Measurements from ENCODE around the gene SLCO1A2. TPM values are rescaled to one million over a fixed set of nuclear protein-coding genes. Genes with fewer than 3 reads are reported as not detected.

The SLCO1A2 gene
- total and polyA plus RNA-seq, 2 donors, result 0.07 to 0.33 TPM

- no peaks in the 10 kb centered on the region for H3K36me3 ChIP-seq (ENCODE audit: control insufficient read depth in 2 of 2, insufficient read depth in 2 of 2, low read length in 1 of 2)
- no peak overlapping the region for H3K4me3 ChIP-seq (ENCODE audit: low read length in 2 of 2)
- H3K4me1 ChIP-seq (ENCODE audit: control insufficient read depth in 2 of 2, insufficient read depth in 2 of 2, low read length in 2 of 2), result no peaks in the 10 kb centered on the region
- WGBS, result 95% methylated on average over 6 of the region's 6 CpGs
- H3K27ac ChIP-seq (ENCODE audit: low read depth in 1 of 2, low read length in 1 of 2), result no peak overlapping the region
- H3K9me3 ChIP-seq (ENCODE audit: control insufficient read depth in 2 of 2, insufficient read depth in 1 of 2, low read length in 1 of 2), result no peaks in the 10 kb centered on the region
- no peaks in the 10 kb centered on the region for H3K27me3 ChIP-seq (ENCODE audit: control insufficient read depth in 2 of 2, insufficient read depth in 1 of 2, low read length in 1 of 2)
- DNase-seq (ENCODE audit: low read depth in 6 of 9, low spot score in 9 of 9), result no peak
Measured at GRCh38 chr12:21337959-21338744, 3.4 kb upstream of the SLCO1A2 start.

GRCh38 chr12:21337453-21337852 is 2.7 kb upstream of the SLCO1A2 start:
- no peaks in the 10 kb centered on the region for H3K36me3 ChIP-seq (ENCODE audit: control insufficient read depth in 2 of 2, insufficient read depth in 2 of 2, low read length in 1 of 2)
- no peaks in the 10 kb centered on the region for H3K27me3 ChIP-seq (ENCODE audit: control insufficient read depth in 2 of 2, insufficient read depth in 1 of 2, low read length in 1 of 2)

DNA sequence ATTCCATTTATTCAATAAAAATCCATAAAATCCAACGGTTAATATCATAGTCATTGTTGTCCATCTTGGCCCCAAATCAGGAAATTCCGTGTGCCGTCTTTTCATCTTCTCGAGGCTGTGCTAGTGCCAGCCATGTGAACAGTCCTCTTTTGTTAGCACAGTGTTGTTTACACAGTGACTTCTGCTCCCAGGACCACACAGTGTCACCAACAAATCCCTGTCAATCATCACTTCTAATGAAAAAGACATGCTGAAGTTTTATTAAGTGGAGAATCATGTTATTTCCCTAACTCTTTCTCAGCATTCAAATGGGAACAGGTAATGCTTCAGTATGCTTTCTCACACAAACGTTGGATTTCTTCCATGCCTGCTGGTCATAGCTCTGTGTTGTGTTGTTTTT is 1.9 kb upstream of the SLCO1A2 start:
- Histone ChIP-seq H3K27ac (ENCODE audit: low read depth in 1 of 2, low read length in 1 of 2) (no peak overlapping the region), H3K4me3 (ENCODE audit: low read length in 2 of 2) (no peak overlapping the region), H3K4me1 (ENCODE audit: control insufficient read depth in 2 of 2, insufficient read depth in 2 of 2, low read length in 2 of 2) (no peaks in the 10 kb centered on the region), H3K27me3 (ENCODE audit: control insufficient read depth in 2 of 2, insufficient read depth in 1 of 2, low read length in 1 of 2) (no peaks in the 10 kb centered on the region), H3K9me3 (ENCODE audit: control insufficient read depth in 2 of 2, insufficient read depth in 1 of 2, low read length in 1 of 2) (no peaks in the 10 kb centered on the region), H3K36me3 (ENCODE audit: control insufficient read depth in 2 of 2, insufficient read depth in 2 of 2, low read length in 1 of 2) (no peaks in the 10 kb centered on the region)
- WGBS, result 90% methylated on average over 5 of the region's 5 CpGs
- no peak for DNase-seq (ENCODE audit: low read depth in 6 of 9, low spot score in 9 of 9)

More at GRCh38 chr12:21337453-21337852, 2.7 kb upstream of the SLCO1A2 start:
- H3K9me3 ChIP-seq (ENCODE audit: control insufficient read depth in 2 of 2, insufficient read depth in 1 of 2, low read length in 1 of 2), result no peaks in the 10 kb centered on the region
- H3K27ac ChIP-seq (ENCODE audit: low read depth in 1 of 2, low read length in 1 of 2), result no peak overlapping the region
- no peak for DNase-seq (ENCODE audit: low read depth in 6 of 9, low spot score in 9 of 9)
- H3K4me1 ChIP-seq (ENCODE audit: control insufficient read depth in 2 of 2, insufficient read depth in 2 of 2, low read length in 2 of 2), result no peaks in the 10 kb centered on the region
- H3K4me3 ChIP-seq (ENCODE audit: low read length in 2 of 2), result no peak overlapping the region

- Histone ChIP-seq H3K4me1 (ENCODE audit: control insufficient read depth in 2 of 2, insufficient read depth in 2 of 2, low read length in 2 of 2) (no peaks in the 10 kb centered on the region), H3K27ac (ENCODE audit: low read depth in 1 of 2, low read length in 1 of 2) (no peak overlapping the region), H3K36me3 (ENCODE audit: control insufficient read depth in 2 of 2, insufficient read depth in 2 of 2, low read length in 1 of 2) (no peaks in the 10 kb centered on the region), H3K9me3 (ENCODE audit: control insufficient read depth in 2 of 2, insufficient read depth in 1 of 2, low read length in 1 of 2) (peaks cover 0 to 10% of the 10 kb centered on the region in 2 donors), H3K4me3 (ENCODE audit: low read length in 2 of 2) (no peak overlapping the region), H3K27me3 (ENCODE audit: control insufficient read depth in 2 of 2, insufficient read depth in 1 of 2, low read length in 1 of 2) (no peaks in the 10 kb centered on the region)
- no peak for DNase-seq (ENCODE audit: low read depth in 6 of 9, low spot score in 9 of 9)
- 95% methylated on average over 1 of the region's 1 CpG for WGBS
Measured at GRCh38 chr12:21330682-21331253, 3.9 kb downstream of the SLCO1A2 start.

- H3K27me3 ChIP-seq (ENCODE audit: control insufficient read depth in 2 of 2, insufficient read depth in 1 of 2, low read length in 1 of 2), result no peaks in the 10 kb centered on the region
- no peak overlapping the region for H3K27ac ChIP-seq (ENCODE audit: low read depth in 1 of 2, low read length in 1 of 2)
- DNase-seq (ENCODE audit: low read depth in 6 of 9, low spot score in 9 of 9), result no peak
- H3K4me1 ChIP-seq (ENCODE audit: control insufficient read depth in 2 of 2, insufficient read depth in 2 of 2, low read length in 2 of 2), result no peaks in the 10 kb centered on the region
- H3K9me3 ChIP-seq (ENCODE audit: control insufficient read depth in 2 of 2, insufficient read depth in 1 of 2, low read length in 1 of 2), result peaks cover 0 to 10% of the 10 kb centered on the region in 2 donors
- no peaks in the 10 kb centered on the region for H3K36me3 ChIP-seq (ENCODE audit: control insufficient read depth in 2 of 2, insufficient read depth in 2 of 2, low read length in 1 of 2)
- H3K4me3 ChIP-seq (ENCODE audit: low read length in 2 of 2), result no peak overlapping the region
Measured at GRCh38 chr12:21328578-21328977, 6.1 kb downstream of the SLCO1A2 start.

DNA sequence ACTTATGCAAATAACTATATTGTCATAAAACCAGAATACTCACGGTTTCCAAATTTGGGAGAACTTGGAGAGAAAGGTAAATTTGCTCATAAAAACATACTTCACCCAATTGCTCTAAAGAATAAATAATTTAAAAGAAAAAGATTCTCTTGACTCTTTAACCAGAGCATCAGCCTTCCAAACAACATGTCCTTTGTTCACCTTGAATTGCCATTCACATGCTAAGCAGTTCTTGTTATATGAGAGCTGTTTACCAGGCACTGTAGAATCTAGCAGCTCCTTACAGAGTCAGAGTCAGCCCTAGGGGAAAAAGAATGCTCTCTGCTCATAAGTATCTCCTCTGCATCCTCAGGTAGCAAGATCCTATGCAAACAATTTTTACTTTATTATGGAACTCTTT is 10.2 kb downstream of the SLCO1A2 start:
- H3K4me1 ChIP-seq (ENCODE audit: control insufficient read depth in 2 of 2, insufficient read depth in 2 of 2, low read length in 2 of 2), result no peaks in the 10 kb centered on the region
- no peak overlapping the region for H3K4me3 ChIP-seq (ENCODE audit: low read length in 2 of 2)
- no peaks in the 10 kb centered on the region for H3K36me3 ChIP-seq (ENCODE audit: control insufficient read depth in 2 of 2, insufficient read depth in 2 of 2, low read length in 1 of 2)
- no peak overlapping the region for H3K27ac ChIP-seq (ENCODE audit: low read depth in 1 of 2, low read length in 1 of 2)
- no peak for DNase-seq (ENCODE audit: low read depth in 6 of 9, low spot score in 9 of 9)
- H3K27me3 ChIP-seq (ENCODE audit: control insufficient read depth in 2 of 2, insufficient read depth in 1 of 2, low read length in 1 of 2), result no peaks in the 10 kb centered on the region
- H3K9me3 ChIP-seq (ENCODE audit: control insufficient read depth in 2 of 2, insufficient read depth in 1 of 2, low read length in 1 of 2), result peaks cover 0 to 7% of the 10 kb centered on the region in 2 donors
- 48% methylated on average over 1 of the region's 1 CpG for WGBS

- Histone ChIP-seq H3K4me3 (ENCODE audit: low read length in 2 of 2) (no peak overlapping the region), H3K27ac (ENCODE audit: low read depth in 1 of 2, low read length in 1 of 2) (no peak overlapping the region), H3K27me3 (ENCODE audit: control insufficient read depth in 2 of 2, insufficient read depth in 1 of 2, low read length in 1 of 2) (no peaks in the 10 kb centered on the region), H3K4me1 (ENCODE audit: control insufficient read depth in 2 of 2, insufficient read depth in 2 of 2, low read length in 2 of 2) (no peaks in the 10 kb centered on the region), H3K9me3 (ENCODE audit: control insufficient read depth in 2 of 2, insufficient read depth in 1 of 2, low read length in 1 of 2) (peaks cover 0 to 7% of the 10 kb centered on the region in 2 donors), H3K36me3 (ENCODE audit: control insufficient read depth in 2 of 2, insufficient read depth in 2 of 2, low read length in 1 of 2) (no peaks in the 10 kb centered on the region)
- 48% methylated on average over 2 of the region's 2 CpGs for WGBS
- no peak for DNase-seq (ENCODE audit: low read depth in 6 of 9, low spot score in 9 of 9)
Measured at GRCh38 chr12:21323736-21324135, 11.0 kb downstream of the SLCO1A2 start.

- Histone ChIP-seq H3K27ac (ENCODE audit: low read depth in 1 of 2, low read length in 1 of 2) (no peak overlapping the region), H3K27me3 (ENCODE audit: control insufficient read depth in 2 of 2, insufficient read depth in 1 of 2, low read length in 1 of 2) (no peaks in the 10 kb centered on the region), H3K9me3 (ENCODE audit: control insufficient read depth in 2 of 2, insufficient read depth in 1 of 2, low read length in 1 of 2) (no peaks in the 10 kb centered on the region), H3K4me1 (ENCODE audit: control insufficient read depth in 2 of 2, insufficient read depth in 2 of 2, low read length in 2 of 2) (no peaks in the 10 kb centered on the region), H3K36me3 (ENCODE audit: control insufficient read depth in 2 of 2, insufficient read depth in 2 of 2, low read length in 1 of 2) (no peaks in the 10 kb centered on the region), H3K4me3 (ENCODE audit: low read length in 2 of 2) (no peak overlapping the region)
- DNase-seq (ENCODE audit: low read depth in 6 of 9, low spot score in 9 of 9), result no peak
- WGBS, result 65% methylated on average over 1 of the region's 1 CpG
Measured at GRCh38 chr12:21308785-21309184, 25.9 kb downstream of the SLCO1A2 start.

DNA sequence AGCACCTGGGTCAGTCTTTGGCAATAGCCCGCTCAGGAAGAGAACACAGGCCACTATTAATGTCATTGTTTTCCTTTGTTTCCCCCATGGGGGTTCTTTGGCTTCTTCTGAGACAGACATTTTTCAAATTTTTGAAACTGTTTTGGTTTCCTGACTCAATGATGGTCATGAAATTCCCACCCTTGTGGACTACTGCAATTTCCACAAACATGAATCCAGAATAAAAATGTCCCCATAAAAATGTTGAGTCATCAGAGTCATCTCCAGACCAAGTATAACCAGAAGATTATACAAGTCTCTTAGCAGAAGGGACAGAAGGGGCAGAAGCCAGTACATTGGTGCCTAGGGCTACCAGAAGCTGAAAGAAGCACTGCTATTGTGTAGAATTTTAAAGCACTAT is 29.1 kb downstream of the SLCO1A2 start:
- DNase-seq (ENCODE audit: low read depth in 6 of 9, low spot score in 9 of 9), result no peak
- WGBS, result 98% methylated on average over 1 of the region's 1 CpG
- H3K4me1 ChIP-seq (ENCODE audit: control insufficient read depth in 2 of 2, insufficient read depth in 2 of 2, low read length in 2 of 2), result no peaks in the 10 kb centered on the region
- H3K27ac ChIP-seq (ENCODE audit: low read depth in 1 of 2, low read length in 1 of 2), result no peak overlapping the region
- no peak overlapping the region for H3K4me3 ChIP-seq (ENCODE audit: low read length in 2 of 2)
- no peaks in the 10 kb centered on the region for H3K9me3 ChIP-seq (ENCODE audit: control insufficient read depth in 2 of 2, insufficient read depth in 1 of 2, low read length in 1 of 2)
- no peaks in the 10 kb centered on the region for H3K27me3 ChIP-seq (ENCODE audit: control insufficient read depth in 2 of 2, insufficient read depth in 1 of 2, low read length in 1 of 2)
- H3K36me3 ChIP-seq (ENCODE audit: control insufficient read depth in 2 of 2, insufficient read depth in 2 of 2, low read length in 1 of 2), result no peaks in the 10 kb centered on the region
